Activated naive CD8-positive, alpha-beta T cell treated with anti-CD3 and anti-CD28 coated beads for 36 hours (primary cell): ENCODE measurements around the gene TMEM92. TPM values are rescaled to one million over a fixed set of nuclear protein-coding genes. Genes with fewer than 3 reads are reported as not detected.

Experiments
- total RNA-seq, 2 experiments: library from RNA; stranded (reverse); gene quantifications; one replicate each; pipeline ENCODE4 v1.2.3, GENCODE V29; 2021

The TMEM92 gene
- total RNA-seq, 2 experiments from 2014 or later, result not detected

Other genes with a start within 250 kb of the TMEM92 start
- 1 to 10 TPM; 3.7 to 5.1 TPM for gene ITGA3, start 218.4 kb upstream of the TMEM92 start, total RNA-seq
- gene PDK2, start 179.1 kb upstream of the TMEM92 start, total RNA-seq, result 10 to 100 TPM in 1 of 2 experiments, 1 to 10 TPM in 1; 9.4 to 12.9 TPM
- under 1 TPM; 0.47 to 0.66 TPM for gene SAMD14, start 144.3 kb upstream of the TMEM92 start, total RNA-seq
- 10 to 100 TPM; 50.9 to 52.0 TPM for gene PPP1R9B, start 123.8 kb upstream of the TMEM92 start, total RNA-seq
- under 1 TPM in 1 of 2 experiments, not detected in 1; 0.38 TPM for gene SGCA, start 108.5 kb upstream of the TMEM92 start, total RNA-seq
- under 1 TPM; 0.72 to 0.78 TPM for gene COL1A1, start 72.8 kb upstream of the TMEM92 start, total RNA-seq
- gene XYLT2, start 71.7 kb downstream of the TMEM92 start, total RNA-seq, result 10 to 100 TPM; 17.7 to 19.6 TPM
- 10 to 100 TPM; 72.1 to 75.1 TPM for gene MRPL27, start 98.7 kb downstream of the TMEM92 start, total RNA-seq
- 10 to 100 TPM; 34.0 to 34.4 TPM for gene EME1, start 98.8 kb downstream of the TMEM92 start, total RNA-seq
- 100 to 1,000 TPM; 110 to 112 TPM for gene LRRC59, start 123.1 kb downstream of the TMEM92 start, total RNA-seq
- 1 to 10 TPM; 9.2 to 9.7 TPM for gene ACSF2, start 151.8 kb downstream of the TMEM92 start, total RNA-seq
- not detected for gene CHAD, start 194.4 kb downstream of the TMEM92 start, total RNA-seq
- 10 to 100 TPM; 36.5 to 37.0 TPM for gene RSAD1, start 204.4 kb downstream of the TMEM92 start, total RNA-seq
- gene MYCBPAP, start 234.0 kb downstream of the TMEM92 start, total RNA-seq, result 1 to 10 TPM in 1 of 2 experiments, under 1 TPM in 1; 0.56 to 1.1 TPM